Stimulated activated effector memory CD8-positive, alpha-beta T cell treated with anti-CD3 and anti-CD28 coated beads, Interleukin-12 subunit alpha, Interleukin-12 subunit beta, amount 100 ng/mL, for 72 hours (primary cell): ENCODE data around the gene PDLIM1.
"Not testable (repeated sequence)": the region's sequence is repeated elsewhere in the genome, so short reads cannot be mapped to it uniquely, and the experiment has no call there.

Source experiments
- ATAC-seq: fragments of 150-1000 bp; cut with Tn5 transposase; 2 replicates; pipeline ENCODE4 v1.10.0; 2021
- DNase-seq, 2 donors: peaks; one replicate each; pipeline ENCODE4 v3.0.0; 2021 to 2022; ENCODE audit warnings: low spot score in 2 of 2
- H3K27ac Mint-ChIP-seq: one replicate; pipeline ENCODE4 v1.8.0; 2022; ENCODE audit warnings: mild to moderate bottlenecking, mixed read lengths
- H3K36me3 Mint-ChIP-seq: one replicate; pipeline ENCODE4 v1.8.0; 2022; ENCODE audit warnings: mild to moderate bottlenecking, mixed read lengths
- H3K4me1 Mint-ChIP-seq: one replicate; pipeline ENCODE4 v1.8.0; 2022; ENCODE audit warnings: mixed read lengths
- H3K4me3 Mint-ChIP-seq: one replicate; pipeline ENCODE4 v1.8.0; 2022; ENCODE audit warnings: mild to moderate bottlenecking, mixed read lengths
- H3K9me3 Mint-ChIP-seq: one replicate; pipeline ENCODE4 v1.8.0; 2022; ENCODE audit warnings: mixed read lengths

PDLIM1 gene

DNA sequence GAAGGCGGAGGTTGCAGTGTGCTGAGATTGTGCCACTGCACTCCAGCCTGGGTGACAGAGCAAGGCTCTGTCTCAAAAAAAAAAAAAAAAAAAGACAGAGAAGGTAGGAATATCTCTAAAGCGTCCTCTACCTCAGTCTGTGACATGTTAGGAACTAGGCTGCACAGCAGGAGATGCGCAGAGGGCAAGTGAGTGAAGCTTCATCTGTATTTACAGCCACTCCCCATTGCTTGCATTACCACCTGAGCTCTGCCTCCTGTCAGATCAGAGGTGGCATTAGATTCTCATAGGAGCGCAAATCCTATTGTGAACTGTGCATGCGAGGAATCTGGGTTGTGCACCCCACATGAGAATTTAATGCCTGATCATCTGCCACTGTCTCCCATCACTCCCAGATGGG lies 87.9 kb downstream of the PDLIM1 start:
- H3K4me1 Mint-ChIP-seq, ATAC-seq, H3K36me3 Mint-ChIP-seq, H3K9me3 Mint-ChIP-seq, H3K27ac Mint-ChIP-seq, H3K4me3 Mint-ChIP-seq, DNase-seq: not testable (repeated sequence)

DNA sequence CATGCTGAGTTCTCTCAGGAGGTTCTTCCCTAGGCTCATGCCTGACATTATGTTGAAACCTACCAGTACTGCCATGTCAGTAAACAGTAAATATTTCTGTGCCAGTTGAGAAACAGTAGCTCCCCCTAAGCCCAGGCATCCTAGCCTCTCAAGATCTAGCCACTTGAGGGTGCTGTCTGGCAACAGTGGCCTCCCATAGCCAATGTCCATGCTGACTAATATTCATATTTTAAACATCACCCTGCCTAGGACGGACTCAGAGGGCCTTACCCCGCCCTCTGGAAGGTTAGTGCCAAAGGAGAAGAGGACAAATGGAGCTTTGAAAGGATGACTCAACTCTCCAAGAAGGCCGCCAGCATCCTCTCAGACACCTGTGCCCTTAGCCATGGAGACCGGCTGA lies 89.1 kb downstream of the PDLIM1 start:
- H3K36me3 Mint-ChIP-seq: no peaks in the 10 kb centered on the region
- H3K9me3 Mint-ChIP-seq: peaks cover 4% of the 10 kb centered on the region
- DNase-seq (no peak), ATAC-seq (no peak)
- H3K4me3 Mint-ChIP-seq: no peak overlapping the region
- no peak overlapping the region for H3K27ac Mint-ChIP-seq
- H3K4me1 Mint-ChIP-seq: no peaks in the 10 kb centered on the region

DNA sequence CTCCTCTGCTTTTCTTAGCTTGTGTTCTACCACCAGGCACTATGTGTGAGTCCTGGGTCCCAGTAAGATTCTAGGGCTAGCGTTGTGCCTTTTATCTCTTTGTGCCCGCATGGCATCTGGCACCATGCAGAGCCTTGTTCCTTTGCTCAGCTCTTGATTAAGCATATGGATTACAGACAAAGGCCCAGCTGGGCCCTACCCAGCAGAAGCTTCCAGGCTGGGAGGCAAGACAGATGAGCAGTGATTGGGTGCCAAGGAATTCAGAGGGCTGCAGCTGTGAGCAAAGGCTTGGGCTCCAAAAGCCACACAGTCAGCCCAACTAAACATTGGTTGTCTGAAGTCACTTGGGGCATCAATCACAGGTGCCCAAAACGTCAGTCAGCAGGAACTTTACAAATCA lies 94.8 kb downstream of the PDLIM1 start:
- Mint-ChIP-seq H3K4me1 (no peaks in the 10 kb centered on the region), H3K36me3 (no peaks in the 10 kb centered on the region), H3K4me3 (no peak overlapping the region), H3K27ac (no peak overlapping the region), H3K9me3 (peaks cover 4% of the 10 kb centered on the region)
- ATAC-seq (no peak), DNase-seq (no peak)

GRCh38 chr10:95193944-95194343 lies 96.9 kb downstream of the PDLIM1 start, which contains the start of gene ACSM6:
Gene ACSM6, plus strand, starts transcription at chr10:95194238. Its CDS starts 248 bp downstream, at chr10:95194486.
- DNase-seq (no peak), ATAC-seq (no peak)
- H3K36me3 Mint-ChIP-seq: no peaks in the 10 kb centered on the region
- H3K4me1 Mint-ChIP-seq: no peaks in the 10 kb centered on the region
- H3K27ac Mint-ChIP-seq: no peak within 1 kb of the TSS
- H3K4me3 Mint-ChIP-seq: no peak within 1 kb of the TSS
- H3K9me3 Mint-ChIP-seq: no peaks in the 10 kb centered on the region

GRCh38 chr10:95188593-95188992 lies 102.2 kb downstream of the PDLIM1 start:
- Mint-ChIP-seq H3K4me3 (no peak overlapping the region), H3K27ac (no peak overlapping the region)
- DNase-seq: no peak

DNA sequence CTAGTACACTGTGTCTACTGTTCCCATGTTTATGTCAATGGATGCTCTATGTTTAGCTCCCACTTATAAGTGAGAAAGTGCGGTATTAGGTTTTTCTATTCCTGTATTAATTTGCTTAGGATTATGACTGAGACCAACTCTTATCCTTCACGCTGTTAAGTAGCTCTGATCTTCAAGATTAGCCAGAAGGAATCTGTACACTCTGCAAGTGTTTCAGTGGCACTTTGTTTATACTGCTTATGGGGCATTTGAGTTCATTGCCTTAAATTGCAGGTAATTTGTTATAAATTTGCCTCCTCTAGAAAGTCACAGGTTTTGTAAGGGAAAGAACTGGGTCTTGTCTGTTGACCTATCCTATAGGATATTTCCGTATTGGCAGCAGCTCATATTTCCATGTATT lies 103.2 kb downstream of the PDLIM1 start:
- DNase-seq: no peak
- no peak overlapping the region for H3K4me3 Mint-ChIP-seq
- H3K27ac Mint-ChIP-seq: no peak overlapping the region
- peaks cover 5% of the 10 kb centered on the region for H3K4me1 Mint-ChIP-seq
- H3K9me3 Mint-ChIP-seq: no peaks in the 10 kb centered on the region
- no peaks in the 10 kb centered on the region for H3K36me3 Mint-ChIP-seq
- ATAC-seq: no peak

More at GRCh38 chr10:95188593-95188992, 102.2 kb downstream of the PDLIM1 start:
- no peaks in the 10 kb centered on the region for H3K36me3 Mint-ChIP-seq
- ATAC-seq: no peak
- peaks cover 5% of the 10 kb centered on the region for H3K4me1 Mint-ChIP-seq
- no peaks in the 10 kb centered on the region for H3K9me3 Mint-ChIP-seq
